ENCODE data around the gene CA7.

GRCh38 chr16:66810391-66810790 is 33.8 kb upstream of the CA7 start:
- TF ChIP-seq CTCF (IDR thresholded peaks at IDR 0.05; ENCODE audit: extremely low read depth in 1 of 2, insufficient read depth in 1 of 2, low read depth in 1 of 2, low read length in 2 of 2) (no peak), POLR2A (IDR thresholded peaks at IDR 0.05; ENCODE audit: low read depth, low read length) (no peak), MYC (IDR thresholded peaks at IDR 0.05; ENCODE audit: low read depth, low read length) (no peak), EZH2 (IDR thresholded peaks at IDR 0.05; ENCODE audit: borderline replicate concordance, low read depth, low read length, severe bottlenecking) (no peak), JUN (IDR thresholded peaks at IDR 0.05; ENCODE audit: borderline replicate concordance, insufficient read depth, insufficient read length, low read depth) (no peak)
